Thyroid gland (tissue), 4 donors: Measurements from ENCODE around the gene UNC5CL. TPM values are rescaled to one million over a fixed set of nuclear protein-coding genes. Genes with fewer than 3 reads are reported as not detected.

Experiments
- DNase-seq, 2 donors: peaks; one replicate each; pipeline ENCODE4 v3.0.0-alpha.2; 2019
- H3K27ac ChIP-seq, 3 donors: fragments of 200-600 bp; sonication (generic); 1 replicate in 2 of 3; 2 replicates in 1 of 3; pipeline ENCODE4 v1.5.1; 2016 to 2019; ENCODE audit warnings: mild to moderate bottlenecking in 1 of 3, moderate library complexity in 1 of 3
- H3K27me3 ChIP-seq: fragments of 200-600 bp; sonication (generic); one replicate; pipeline ENCODE4 v1.5.1; 2019
- H3K36me3 ChIP-seq, 2 donors: fragments of 200-600 bp; sonication (generic); one replicate each; pipeline ENCODE4 v1.5.1; 2016 to 2019
- H3K4me1 ChIP-seq, 2 donors: fragments of 200-600 bp; sonication (generic); one replicate each; pipeline ENCODE4 v1.5.1; 2017 to 2019
- H3K4me3 ChIP-seq, 3 donors: fragments of 200-600 bp; sonication (generic); replicated peaks in 1 of 3; 1 replicate in 2 of 3; 2 replicates in 1 of 3; pipeline ENCODE4 v1.5.1; 2016; ENCODE audit warnings: mild to moderate bottlenecking in 1 of 3
- H3K9me3 ChIP-seq: fragments of 200-600 bp; sonication (generic); one replicate; pipeline ENCODE4 v1.5.1; 2017
- POLR2A ChIP-seq, 2 donors: fragments of 450-650 bp; IDR thresholded peaks; one replicate each; pipeline ENCODE4 v1.6.1; 2017; ENCODE audit warnings: antibody characterized with exemption in 2 of 2, mild to moderate bottlenecking in 2 of 2, moderate library complexity in 1 of 2
- WGBS, 2 donors: methylation state at CpG; one replicate each; pipeline ENCODE4 v1.1.5; 2017; 5-methylcytosine and 5-hydroxymethylcytosine counted together
- intact Hi-C: fragments of 100-400 bp; cut with DNase I; formaldehyde crosslinking; loops from one replicate; pipeline ENCODE4 v1.15.1; 2023
- total RNA-seq, 4 donors: library from RNA; depleted of rRNA; stranded (reverse); fragments of >200 nt; gene quantifications; one replicate each; pipeline ENCODE4 v1.2.3, GENCODE V29; 2016
- TF ChIP-seq, protein P1 (sequence below), 6 experiments: fragments of 200-600 bp in 3 of 6; fragments of 450-650 bp in 3 of 6; sonication (generic) in 3 of 6; IDR thresholded peaks; one replicate each; pipeline ENCODE4 v1.5.1; 2016 to 2019; ENCODE audit warnings: antibody characterized with exemption in 6 of 6, mild to moderate bottlenecking in 2 of 6, inconsistent platforms in 1 of 6, moderate library complexity in 1 of 6

The UNC5CL gene
- total RNA-seq, 4 donors from 2014 or later: 0.93 to 3.6 (median 2.0) TPM

DNA sequence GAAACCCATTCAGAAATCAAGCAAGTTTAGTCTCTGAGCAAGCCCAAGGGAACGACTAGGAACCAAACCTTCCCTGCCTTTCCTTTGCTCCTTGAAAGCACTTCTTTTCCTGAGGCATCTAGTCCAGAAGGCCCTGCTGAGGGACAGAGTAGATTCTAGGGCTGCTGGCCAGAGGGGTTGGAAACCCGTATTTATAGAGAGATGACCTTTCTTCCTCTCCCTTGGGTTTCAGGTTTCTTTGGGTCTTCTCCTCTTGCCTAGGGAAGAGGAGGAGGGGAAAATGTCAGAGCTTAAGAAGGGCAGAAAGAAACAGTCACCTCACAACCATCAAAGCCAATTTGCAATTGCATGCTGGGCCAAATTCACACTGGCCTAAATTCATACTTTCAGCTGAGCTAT, 19.8 kb upstream of the UNC5CL start:
- Histone ChIP-seq H3K27ac (no peak overlapping the region), H3K27me3 (no peaks in the 10 kb centered on the region), H3K4me1 (peaks cover 16 to 18% of the 10 kb centered on the region in 2 donors), H3K9me3 (no peaks in the 10 kb centered on the region), H3K36me3 (no peaks in the 10 kb centered on the region), H3K4me3 (no peak overlapping the region)
- 75 to 84% methylated on average over 2 of the region's 2 CpGs for WGBS, 2 donors
- TF ChIP-seq, protein P1, sequence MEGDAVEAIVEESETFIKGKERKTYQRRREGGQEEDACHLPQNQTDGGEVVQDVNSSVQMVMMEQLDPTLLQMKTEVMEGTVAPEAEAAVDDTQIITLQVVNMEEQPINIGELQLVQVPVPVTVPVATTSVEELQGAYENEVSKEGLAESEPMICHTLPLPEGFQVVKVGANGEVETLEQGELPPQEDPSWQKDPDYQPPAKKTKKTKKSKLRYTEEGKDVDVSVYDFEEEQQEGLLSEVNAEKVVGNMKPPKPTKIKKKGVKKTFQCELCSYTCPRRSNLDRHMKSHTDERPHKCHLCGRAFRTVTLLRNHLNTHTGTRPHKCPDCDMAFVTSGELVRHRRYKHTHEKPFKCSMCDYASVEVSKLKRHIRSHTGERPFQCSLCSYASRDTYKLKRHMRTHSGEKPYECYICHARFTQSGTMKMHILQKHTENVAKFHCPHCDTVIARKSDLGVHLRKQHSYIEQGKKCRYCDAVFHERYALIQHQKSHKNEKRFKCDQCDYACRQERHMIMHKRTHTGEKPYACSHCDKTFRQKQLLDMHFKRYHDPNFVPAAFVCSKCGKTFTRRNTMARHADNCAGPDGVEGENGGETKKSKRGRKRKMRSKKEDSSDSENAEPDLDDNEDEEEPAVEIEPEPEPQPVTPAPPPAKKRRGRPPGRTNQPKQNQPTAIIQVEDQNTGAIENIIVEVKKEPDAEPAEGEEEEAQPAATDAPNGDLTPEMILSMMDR (IDR thresholded peaks at IDR 0.05): no peak
- TF ChIP-seq POLR2A (IDR thresholded peaks at IDR 0.05): no peak
- DNase-seq: no peak
- intact Hi-C loops: no loop called here

DNA sequence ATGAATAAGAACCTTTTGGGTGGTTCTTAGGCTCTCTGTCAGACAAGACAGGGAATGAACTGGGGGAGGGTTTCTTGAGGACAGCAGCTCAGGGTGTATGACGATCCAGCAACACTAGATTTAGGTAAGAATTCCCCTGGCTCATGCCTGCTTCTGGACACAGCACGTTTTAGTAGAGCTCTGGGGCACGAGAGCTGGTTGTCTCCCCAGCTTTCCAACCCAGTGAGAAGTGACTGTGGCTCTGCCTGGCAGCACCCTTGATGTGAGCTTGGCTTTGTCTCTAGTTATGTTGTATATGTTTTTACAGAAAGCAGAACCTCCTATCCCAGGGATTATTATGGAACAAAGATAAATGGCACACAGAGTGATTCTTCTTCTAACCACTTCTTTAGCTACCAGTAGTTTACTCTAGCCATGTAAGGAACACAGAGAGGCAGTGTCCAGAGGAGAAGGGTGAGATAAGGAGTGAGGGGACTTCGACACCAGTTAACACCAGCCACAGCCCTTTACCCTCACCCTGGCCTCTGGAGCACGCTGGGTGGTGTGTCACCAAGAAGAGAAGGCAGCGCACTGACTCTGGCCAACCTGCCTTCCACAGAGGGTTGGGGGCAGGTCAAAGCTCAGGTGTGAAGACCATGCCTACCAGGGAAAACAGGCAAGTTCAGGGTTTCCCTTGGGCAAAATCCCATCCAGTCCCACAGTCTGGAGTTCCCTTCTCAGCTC, 17.9 kb upstream of the UNC5CL start:
- Histone ChIP-seq H3K4me1 (peaks cover 16 to 17% of the 10 kb centered on the region in 2 donors), H3K27me3 (no peaks in the 10 kb centered on the region), H3K4me3 (no peak overlapping the region), H3K36me3 (no peaks in the 10 kb centered on the region), H3K9me3 (no peaks in the 10 kb centered on the region), H3K27ac (no peak overlapping the region)
- no peak for DNase-seq
- WGBS, 2 donors: 83 to 87% methylated on average over 6 of the region's 6 CpGs
- intact Hi-C loops: no loop called here
- TF ChIP-seq POLR2A (IDR thresholded peaks at IDR 0.05): no peak
- TF ChIP-seq, protein P1 (IDR thresholded peaks at IDR 0.05): no peak

DNA sequence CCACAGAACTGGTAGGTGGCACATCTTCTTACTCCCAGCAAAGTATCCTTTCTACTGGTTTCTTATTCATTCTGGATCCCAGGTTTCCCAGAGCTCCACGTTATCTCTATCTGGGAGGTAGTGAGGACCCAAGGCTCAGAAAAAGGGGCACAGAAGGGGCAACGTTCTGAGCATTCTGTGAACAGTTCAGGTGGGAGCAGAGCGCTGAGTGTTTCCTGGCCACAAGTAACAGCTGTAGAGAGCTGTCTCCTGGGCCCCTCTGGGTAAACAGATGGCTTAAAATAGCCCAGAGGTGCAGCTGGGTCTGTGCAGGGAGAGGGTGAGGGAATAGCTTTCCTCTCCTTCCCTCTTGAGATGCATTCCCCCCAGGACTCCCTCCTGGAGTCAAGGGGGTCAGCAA, 16.1 kb upstream of the UNC5CL start:
- TF ChIP-seq POLR2A (IDR thresholded peaks at IDR 0.05): no peak
- TF ChIP-seq, protein P1 (IDR thresholded peaks at IDR 0.05): no peak
- Histone ChIP-seq H3K36me3 (no peaks in the 10 kb centered on the region), H3K4me1 (peaks cover under 1 to 2% of the 10 kb centered on the region in 2 donors), H3K4me3 (no peak overlapping the region), H3K9me3 (no peaks in the 10 kb centered on the region), H3K27ac (no peak overlapping the region), H3K27me3 (no peaks in the 10 kb centered on the region)
- no peak for DNase-seq
- intact Hi-C loops: no loop called here
- WGBS, 2 donors: 51 to 59% methylated on average over 3 of the region's 3 CpGs

DNA sequence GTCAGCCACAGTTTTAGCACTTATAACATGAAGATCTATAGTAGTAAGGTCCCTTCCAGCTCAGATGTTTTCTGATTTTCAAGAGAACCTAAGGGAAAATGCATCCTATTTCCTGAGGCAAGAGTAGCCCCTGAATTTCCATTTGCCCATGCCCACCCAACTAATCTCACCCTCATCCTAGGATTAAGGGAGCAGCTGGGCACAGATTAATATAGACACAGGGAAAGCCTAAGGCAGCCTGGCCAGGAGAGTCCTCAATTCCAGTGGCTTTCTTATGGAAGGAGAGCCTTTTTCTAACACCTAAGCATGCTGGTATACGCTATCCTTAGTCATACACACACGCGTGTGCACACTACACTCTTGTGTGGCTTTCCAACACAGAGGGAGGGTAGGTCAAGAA, 15.5 kb upstream of the UNC5CL start:
- H3K4me3 ChIP-seq: no peak overlapping the region
- DNase-seq: no peak
- H3K27me3 ChIP-seq: no peaks in the 10 kb centered on the region
- H3K9me3 ChIP-seq: no peaks in the 10 kb centered on the region
- intact Hi-C loops: no loop called here
- WGBS, 2 donors: 98 to 100% methylated on average over 3 of the region's 3 CpGs
- no peaks in the 10 kb centered on the region for H3K4me1 ChIP-seq
- TF ChIP-seq, protein P1 (IDR thresholded peaks at IDR 0.05): no peak
- TF ChIP-seq POLR2A (IDR thresholded peaks at IDR 0.05): no peak
- no peaks in the 10 kb centered on the region for H3K36me3 ChIP-seq
- H3K27ac ChIP-seq: no peak overlapping the region

DNA sequence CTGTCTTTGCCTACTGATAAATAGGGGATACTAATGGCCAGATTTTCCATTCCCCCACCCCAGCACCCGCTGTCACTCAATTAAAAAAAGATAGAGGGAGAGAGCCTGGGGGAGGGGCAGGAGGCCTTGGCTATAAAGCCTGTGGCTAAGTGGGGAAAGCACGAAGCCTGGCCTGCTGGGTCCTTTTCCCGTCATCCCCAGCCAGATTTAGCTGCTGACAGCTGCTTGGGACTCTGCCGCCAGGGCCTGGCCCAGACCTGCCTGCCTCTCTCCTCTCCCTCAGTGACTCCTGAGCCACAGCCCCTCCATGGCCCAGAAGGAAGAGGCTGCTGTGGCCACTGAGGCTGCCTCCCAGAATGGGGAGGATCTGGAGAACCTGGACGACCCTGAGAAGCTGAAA, 14.0 kb upstream of the UNC5CL start, which contains the start of gene APOBEC2:
Gene APOBEC2 (plus strand): TSS at position 162 of the 400 bp plus-strand sequence. CDS start 146 bp downstream, at position 308.
- H3K27me3 ChIP-seq: no peaks in the 10 kb centered on the region
- no peak within 1 kb of the TSS for H3K4me3 ChIP-seq
- no peaks in the 10 kb centered on the region for H3K36me3 ChIP-seq
- TF ChIP-seq POLR2A (IDR thresholded peaks at IDR 0.05): no peak
- TF ChIP-seq, protein P1 (IDR thresholded peaks at IDR 0.05): no peak
- intact Hi-C loops: no loop called here
- H3K4me1 ChIP-seq: no peaks in the 10 kb centered on the region
- DNase-seq: no peak
- 80 to 91% methylated on average over 5 of the region's 5 CpGs for WGBS, 2 donors
- H3K27ac ChIP-seq: no peak within 1 kb of the TSS
- H3K9me3 ChIP-seq: no peaks in the 10 kb centered on the region
